HEK293T (cell line): ENCODE data around the gene CAMK2A.

ENCODE experiments used
- BHLHE40 ChIP-seq: fragments of 450-650 bp; IDR thresholded peaks from 2 replicates; pipeline ENCODE4 v1.6.1; 2016; ENCODE audit warnings: mild to moderate bottlenecking, moderate library complexity, borderline replicate concordance
- ELF4 ChIP-seq: fragments of 450-650 bp; IDR thresholded peaks from 2 replicates; pipeline ENCODE4 v1.6.1; 2017; ENCODE audit warnings: antibody characterized with exemption
- FOXA1 ChIP-seq: fragments of 450-650 bp; IDR thresholded peaks from 2 replicates; pipeline ENCODE4 v1.6.1; 2016; ENCODE audit warnings: mild to moderate bottlenecking
- FOXM1 ChIP-seq: fragments of 450-650 bp; IDR thresholded peaks from 2 replicates; pipeline ENCODE4 v1.6.1; 2017; ENCODE audit warnings: mild to moderate bottlenecking, borderline replicate concordance
- HDGF ChIP-seq: fragments of 450-650 bp; IDR thresholded peaks from 2 replicates; pipeline ENCODE4 v1.6.1; 2017; ENCODE audit warnings: antibody characterized with exemption, borderline replicate concordance
- L3MBTL2 ChIP-seq: fragments of 450-650 bp; conservative IDR thresholded peaks from 2 replicates; pipeline ENCODE4 v1.6.1; 2016; ENCODE audit warnings: mild to moderate bottlenecking
- NFRKB ChIP-seq: fragments of 450-650 bp; IDR thresholded peaks from 2 replicates; pipeline ENCODE4 v1.6.1; 2016; ENCODE audit warnings: mild to moderate bottlenecking, moderate library complexity
- SP1 ChIP-seq: fragments of 450-650 bp; IDR thresholded peaks from 2 replicates; pipeline ENCODE4 v1.6.1; 2017
- SUZ12 ChIP-seq: fragments of 450-650 bp; IDR thresholded peaks from 2 replicates; pipeline ENCODE4 v1.6.1; 2016; ENCODE audit warnings: mild to moderate bottlenecking
- TARDBP ChIP-seq: fragments of 450-650 bp; IDR thresholded peaks from 2 replicates; pipeline ENCODE4 v1.6.1; 2016
- ZNF384 ChIP-seq: fragments of 450-650 bp; IDR thresholded peaks from 2 replicates; pipeline ENCODE4 v1.6.1; 2016

DNA sequence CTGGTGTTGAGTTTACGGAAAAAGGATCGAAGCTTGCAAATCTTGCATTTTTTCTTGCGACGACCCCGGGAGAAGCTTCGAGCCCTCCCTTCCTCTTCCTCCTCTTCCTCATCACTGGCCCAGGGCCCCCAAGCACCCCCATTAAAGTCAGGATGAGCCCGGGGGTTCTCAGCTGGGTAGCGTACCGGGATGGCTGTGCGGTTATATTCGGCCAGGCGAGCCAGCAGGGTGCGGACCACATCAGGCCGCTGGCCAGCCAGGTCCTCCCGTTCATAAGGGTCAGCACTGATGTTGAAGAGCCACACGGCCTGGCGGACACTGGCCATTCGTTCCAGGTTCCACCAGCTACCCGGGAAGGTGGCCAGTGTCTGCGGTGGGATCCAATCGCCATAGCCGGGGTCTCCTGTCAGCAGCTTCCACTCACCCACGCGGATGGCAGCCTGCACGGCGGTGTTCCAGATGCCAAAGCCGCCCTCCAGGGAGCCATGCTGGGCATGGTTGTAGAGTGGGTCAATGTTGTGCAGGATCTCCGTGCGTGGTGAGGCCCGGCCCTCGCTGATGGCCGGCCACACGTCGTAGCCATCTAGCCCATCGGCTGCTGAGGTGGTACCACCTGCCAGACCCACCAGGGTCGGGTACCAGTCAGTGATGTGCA, 7.8 kb upstream of the CAMK2A start:
- TF ChIP-seq TARDBP, result no peak
- TF ChIP-seq FOXM1, result no peak
- TF ChIP-seq FOXA1, result no peak
- no peak for TF ChIP-seq ELF4
- TF ChIP-seq SP1, result no peak
- no peak for TF ChIP-seq BHLHE40
- no peak for TF ChIP-seq HDGF
- no peak for TF ChIP-seq ZNF384
- no peak for TF ChIP-seq NFRKB
- no peak for TF ChIP-seq L3MBTL2
- no peak for TF ChIP-seq SUZ12
